WTC11 (cell line): ENCODE measurements around the gene CHST7. TPM values are rescaled to one million over a fixed set of nuclear protein-coding genes. Genes with fewer than 3 reads are reported as not detected.

Source experiments
- ATAC-seq: fragments of 200-7000 bp; cut with Tn5 transposase; 2 replicates; pipeline ENCODE4 v1.10.0; 2021; ENCODE audit warnings: mild to moderate bottlenecking, moderate library complexity
- CTCF ChIA-PET: fragments of 300-600 bp; sonication (Branson Sonifier 250); formaldehyde crosslinking; loops from one replicate; lab custom pipeline; 2021; ENCODE audit warnings: antibody characterized with exemption; lab: Charles Lee
- POLR2A ChIA-PET: fragments of 350-600 bp; sonication (Branson Sonifier 250); formaldehyde crosslinking; loops from one replicate; lab custom pipeline; 2021; ENCODE audit warnings: antibody characterized with exemption; lab: Charles Lee
- DNase-seq: peaks from one replicate; pipeline ENCODE4 v3.0.0; 2021; ENCODE audit warnings: low spot score
- H3K27ac Mint-ChIP-seq: 2 replicates; pipeline ENCODE4 v1.8.0; 2021; ENCODE audit warnings: mixed read lengths
- H3K27me3 Mint-ChIP-seq: 2 replicates; pipeline ENCODE4 v1.8.0; 2021; ENCODE audit warnings: low read depth, mild to moderate bottlenecking, moderate library complexity, mixed read lengths
- H3K36me3 Mint-ChIP-seq: 2 replicates; pipeline ENCODE4 v1.8.0; 2021; ENCODE audit warnings: mixed read lengths
- H3K4me1 Mint-ChIP-seq: 2 replicates; pipeline ENCODE4 v1.8.0; 2022; ENCODE audit warnings: mixed read lengths
- H3K4me3 Mint-ChIP-seq: 2 replicates; pipeline ENCODE4 v1.8.0; 2021; ENCODE audit warnings: mild to moderate bottlenecking, moderate library complexity, mixed read lengths
- H3K9me3 Mint-ChIP-seq: 2 replicates; pipeline ENCODE4 v1.8.0; 2021; ENCODE audit warnings: mixed read lengths
- EMX1 ChIP-seq: fragments of 250-450 bp; sonication (Bioruptor Pico); IDR thresholded peaks from 2 replicates; pipeline ENCODE4 v1.8.0; 2021; ENCODE audit warnings: mild to moderate bottlenecking
- ETV6 ChIP-seq: sonication (generic); formaldehyde crosslinking; IDR thresholded peaks from 2 replicates; pipeline ENCODE4 v1.8.1; 2022; ENCODE audit warnings: mild to moderate bottlenecking, missing genetic modification reagents
- FOXP1 ChIP-seq: sonication (generic); formaldehyde crosslinking; IDR thresholded peaks from 2 replicates; pipeline ENCODE4 v1.8.0; 2022; ENCODE audit warnings: missing genetic modification reagents, mild to moderate bottlenecking, moderate library complexity, borderline replicate concordance
- FOXP4 ChIP-seq: sonication (generic); formaldehyde crosslinking; IDR thresholded peaks from 2 replicates; pipeline ENCODE4 v1.8.0; 2022; ENCODE audit warnings: mild to moderate bottlenecking, missing genetic modification reagents
- JUN ChIP-seq: sonication (generic); formaldehyde crosslinking; IDR thresholded peaks from 2 replicates; pipeline ENCODE4 v1.8.0; 2023; ENCODE audit warnings: mild to moderate bottlenecking, missing genetic modification reagents
- KAT7 ChIP-seq: sonication (generic); formaldehyde crosslinking; IDR thresholded peaks from 2 replicates; pipeline ENCODE4 v1.8.1; 2023; ENCODE audit warnings: missing genetic modification reagents, mild to moderate bottlenecking, borderline replicate concordance
- MXD4 ChIP-seq: fragments of 250-450 bp; sonication (Bioruptor Pico); IDR thresholded peaks from 2 replicates; pipeline ENCODE4 v1.8.0; 2021; ENCODE audit warnings: mild to moderate bottlenecking, moderate library complexity, borderline replicate concordance
- NR1H2 ChIP-seq: sonication (generic); formaldehyde crosslinking; IDR thresholded peaks from 2 replicates; pipeline ENCODE4 v1.9.0; 2021; ENCODE audit warnings: mild to moderate bottlenecking, moderate library complexity, missing genetic modification reagents
- OVOL2 ChIP-seq: fragments of 250-450 bp; sonication (Bioruptor Pico); IDR thresholded peaks from 2 replicates; pipeline ENCODE4 v1.9.0; 2021; ENCODE audit warnings: mild to moderate bottlenecking, borderline replicate concordance
- SMAD4 ChIP-seq: sonication (generic); formaldehyde crosslinking; IDR thresholded peaks from 2 replicates; pipeline ENCODE4 v1.8.0; 2022; ENCODE audit warnings: mild to moderate bottlenecking, missing genetic modification reagents
- TEAD4 ChIP-seq: sonication (generic); formaldehyde crosslinking; IDR thresholded peaks from 2 replicates; pipeline ENCODE4 v1.8.0; 2022; ENCODE audit warnings: mild to moderate bottlenecking, missing genetic modification reagents
- ZBTB43 ChIP-seq: sonication (generic); formaldehyde crosslinking; IDR thresholded peaks from 2 replicates; pipeline ENCODE4 v1.8.1; 2023; ENCODE audit warnings: mild to moderate bottlenecking, missing genetic modification reagents
- ZNF423 ChIP-seq: fragments of 250-450 bp; sonication (Bioruptor Pico); IDR thresholded peaks from 2 replicates; pipeline ENCODE4 v2.1.2; 2022; ENCODE audit warnings: mild to moderate bottlenecking, moderate library complexity
- total RNA-seq: library from RNA; stranded (reverse); gene quantifications from 3 replicates; pipeline ENCODE4 v1.2.3, GENCODE V29; 2021
- TF ChIP-seq, protein P1 (sequence below): fragments of 250-450 bp; sonication (Bioruptor Pico); IDR thresholded peaks from 2 replicates; pipeline ENCODE4 v1.9.0; 2021; ENCODE audit warnings: mild to moderate bottlenecking, borderline replicate concordance
- TF ChIP-seq, protein P2 (sequence below): sonication (generic); formaldehyde crosslinking; conservative IDR thresholded peaks from 2 replicates; pipeline ENCODE4 v1.8.1; 2023; ENCODE audit warnings: mild to moderate bottlenecking, low read depth, missing genetic modification reagents, moderate library complexity
- TF ChIP-seq, protein P3 (sequence below): sonication (generic); formaldehyde crosslinking; IDR thresholded peaks from 2 replicates; pipeline ENCODE4 v1.8.0; 2023; ENCODE audit warnings: missing genetic modification reagents
- TF ChIP-seq, protein P4 (sequence below): sonication (generic); formaldehyde crosslinking; IDR thresholded peaks from 2 replicates; pipeline ENCODE4 v1.8.1; 2022; ENCODE audit warnings: missing genetic modification reagents, borderline replicate concordance
- TF ChIP-seq, protein P5 (sequence below): sonication (generic); formaldehyde crosslinking; IDR thresholded peaks from 2 replicates; pipeline ENCODE4 v1.8.1; 2022; ENCODE audit warnings: low read depth, missing genetic modification reagents, borderline replicate concordance

CHST7 gene
- total RNA-seq, 1 experiment from 2014 or later, result 19.6 TPM

DNA sequence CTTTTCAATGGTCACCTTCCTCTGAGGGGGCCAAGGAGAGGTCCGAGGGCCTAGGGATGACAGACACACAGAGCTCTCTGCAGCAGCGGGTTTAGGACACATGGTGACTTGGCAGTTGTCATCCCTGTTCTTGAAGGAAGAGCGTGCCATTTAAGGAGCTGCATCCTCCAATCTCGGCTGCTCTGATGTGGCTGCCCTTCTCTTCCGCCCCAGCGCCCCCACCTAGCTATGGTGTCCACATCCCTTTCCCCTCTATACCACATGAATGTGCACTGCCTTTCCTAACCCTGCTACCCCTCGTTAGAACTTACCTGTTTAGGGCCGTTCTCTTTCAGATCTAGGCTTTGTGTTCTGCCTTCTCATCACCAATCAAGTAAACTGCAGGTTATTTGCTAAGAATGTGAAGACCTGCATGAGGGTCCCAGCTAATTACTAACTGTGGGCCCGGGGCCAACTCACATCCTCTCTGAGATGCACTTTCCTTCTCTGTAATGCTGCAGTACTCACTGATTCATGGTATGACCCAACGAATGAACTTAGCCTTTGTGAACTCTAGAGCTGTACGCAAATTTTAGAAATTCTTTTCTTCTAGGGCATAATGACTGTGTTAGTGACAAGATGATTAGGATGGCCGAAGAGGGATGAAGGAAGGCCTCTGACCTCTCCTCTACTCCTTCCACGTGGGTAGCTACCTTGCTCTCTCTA lies 38.2 kb downstream of the CHST7 start:
- no peaks in the 10 kb centered on the region for H3K27me3 Mint-ChIP-seq
- ChIA-PET CTCF (no interaction called here), POLR2A (interaction anchor here (0.5 kb wide), 1 partner anchor 44 kb away, joined by 3 read pairs; no protein-coding TSS in a partner anchor)
- no peaks in the 10 kb centered on the region for H3K9me3 Mint-ChIP-seq
- H3K4me1 Mint-ChIP-seq, result peaks cover 3% of the 10 kb centered on the region; the same call in 1 of the 2 replicates
- no peak for DNase-seq
- H3K27ac Mint-ChIP-seq, result no peak overlapping the region
- H3K36me3 Mint-ChIP-seq, result peaks cover 15% of the 10 kb centered on the region; the same call in 1 of the 2 replicates
- H3K4me3 Mint-ChIP-seq, result no peak overlapping the region
- no peak for TF ChIP-seq SMAD4
- TF ChIP-seq, protein P1, sequence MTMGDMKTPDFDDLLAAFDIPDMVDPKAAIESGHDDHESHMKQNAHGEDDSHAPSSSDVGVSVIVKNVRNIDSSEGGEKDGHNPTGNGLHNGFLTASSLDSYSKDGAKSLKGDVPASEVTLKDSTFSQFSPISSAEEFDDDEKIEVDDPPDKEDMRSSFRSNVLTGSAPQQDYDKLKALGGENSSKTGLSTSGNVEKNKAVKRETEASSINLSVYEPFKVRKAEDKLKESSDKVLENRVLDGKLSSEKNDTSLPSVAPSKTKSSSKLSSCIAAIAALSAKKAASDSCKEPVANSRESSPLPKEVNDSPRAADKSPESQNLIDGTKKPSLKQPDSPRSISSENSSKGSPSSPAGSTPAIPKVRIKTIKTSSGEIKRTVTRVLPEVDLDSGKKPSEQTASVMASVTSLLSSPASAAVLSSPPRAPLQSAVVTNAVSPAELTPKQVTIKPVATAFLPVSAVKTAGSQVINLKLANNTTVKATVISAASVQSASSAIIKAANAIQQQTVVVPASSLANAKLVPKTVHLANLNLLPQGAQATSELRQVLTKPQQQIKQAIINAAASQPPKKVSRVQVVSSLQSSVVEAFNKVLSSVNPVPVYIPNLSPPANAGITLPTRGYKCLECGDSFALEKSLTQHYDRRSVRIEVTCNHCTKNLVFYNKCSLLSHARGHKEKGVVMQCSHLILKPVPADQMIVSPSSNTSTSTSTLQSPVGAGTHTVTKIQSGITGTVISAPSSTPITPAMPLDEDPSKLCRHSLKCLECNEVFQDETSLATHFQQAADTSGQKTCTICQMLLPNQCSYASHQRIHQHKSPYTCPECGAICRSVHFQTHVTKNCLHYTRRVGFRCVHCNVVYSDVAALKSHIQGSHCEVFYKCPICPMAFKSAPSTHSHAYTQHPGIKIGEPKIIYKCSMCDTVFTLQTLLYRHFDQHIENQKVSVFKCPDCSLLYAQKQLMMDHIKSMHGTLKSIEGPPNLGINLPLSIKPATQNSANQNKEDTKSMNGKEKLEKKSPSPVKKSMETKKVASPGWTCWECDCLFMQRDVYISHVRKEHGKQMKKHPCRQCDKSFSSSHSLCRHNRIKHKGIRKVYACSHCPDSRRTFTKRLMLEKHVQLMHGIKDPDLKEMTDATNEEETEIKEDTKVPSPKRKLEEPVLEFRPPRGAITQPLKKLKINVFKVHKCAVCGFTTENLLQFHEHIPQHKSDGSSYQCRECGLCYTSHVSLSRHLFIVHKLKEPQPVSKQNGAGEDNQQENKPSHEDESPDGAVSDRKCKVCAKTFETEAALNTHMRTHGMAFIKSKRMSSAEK (CRISPR knock-in tag), result no peak
- TF ChIP-seq, protein P2, sequence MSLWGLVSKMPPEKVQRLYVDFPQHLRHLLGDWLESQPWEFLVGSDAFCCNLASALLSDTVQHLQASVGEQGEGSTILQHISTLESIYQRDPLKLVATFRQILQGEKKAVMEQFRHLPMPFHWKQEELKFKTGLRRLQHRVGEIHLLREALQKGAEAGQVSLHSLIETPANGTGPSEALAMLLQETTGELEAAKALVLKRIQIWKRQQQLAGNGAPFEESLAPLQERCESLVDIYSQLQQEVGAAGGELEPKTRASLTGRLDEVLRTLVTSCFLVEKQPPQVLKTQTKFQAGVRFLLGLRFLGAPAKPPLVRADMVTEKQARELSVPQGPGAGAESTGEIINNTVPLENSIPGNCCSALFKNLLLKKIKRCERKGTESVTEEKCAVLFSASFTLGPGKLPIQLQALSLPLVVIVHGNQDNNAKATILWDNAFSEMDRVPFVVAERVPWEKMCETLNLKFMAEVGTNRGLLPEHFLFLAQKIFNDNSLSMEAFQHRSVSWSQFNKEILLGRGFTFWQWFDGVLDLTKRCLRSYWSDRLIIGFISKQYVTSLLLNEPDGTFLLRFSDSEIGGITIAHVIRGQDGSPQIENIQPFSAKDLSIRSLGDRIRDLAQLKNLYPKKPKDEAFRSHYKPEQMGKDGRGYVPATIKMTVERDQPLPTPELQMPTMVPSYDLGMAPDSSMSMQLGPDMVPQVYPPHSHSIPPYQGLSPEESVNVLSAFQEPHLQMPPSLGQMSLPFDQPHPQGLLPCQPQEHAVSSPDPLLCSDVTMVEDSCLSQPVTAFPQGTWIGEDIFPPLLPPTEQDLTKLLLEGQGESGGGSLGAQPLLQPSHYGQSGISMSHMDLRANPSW (CRISPR knock-in tag), result no peak
- TF ChIP-seq NR1H2 (CRISPR knock-in tag), result no peak
- no peak for TF ChIP-seq FOXP4 (CRISPR knock-in tag)
- TF ChIP-seq, protein P3, sequence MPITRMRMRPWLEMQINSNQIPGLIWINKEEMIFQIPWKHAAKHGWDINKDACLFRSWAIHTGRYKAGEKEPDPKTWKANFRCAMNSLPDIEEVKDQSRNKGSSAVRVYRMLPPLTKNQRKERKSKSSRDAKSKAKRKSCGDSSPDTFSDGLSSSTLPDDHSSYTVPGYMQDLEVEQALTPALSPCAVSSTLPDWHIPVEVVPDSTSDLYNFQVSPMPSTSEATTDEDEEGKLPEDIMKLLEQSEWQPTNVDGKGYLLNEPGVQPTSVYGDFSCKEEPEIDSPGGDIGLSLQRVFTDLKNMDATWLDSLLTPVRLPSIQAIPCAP (CRISPR knock-in tag), result no peak
- TF ChIP-seq MXD4 (CRISPR knock-in tag), result no peak
- TF ChIP-seq ZBTB43 (CRISPR knock-in tag), result no peak
- no peak for TF ChIP-seq KAT7
- no peak for TF ChIP-seq ETV6 (CRISPR knock-in tag)
- TF ChIP-seq JUN (CRISPR knock-in tag), result no peak
- no peak for TF ChIP-seq ZNF423
- TF ChIP-seq, all 79 proteins: peak for 0
- no peak for ATAC-seq

- Mint-ChIP-seq H3K9me3 (0 out of 2 replicates have a peak, but pooled peaks cover 4% of the 10 kb centered on the region), H3K4me1 (peaks cover 16% of the 10 kb centered on the region), H3K36me3 (peaks cover 59% of the 10 kb centered on the region), H3K27me3 (no peaks in the 10 kb centered on the region), H3K27ac (no peak overlapping the region), H3K4me3 (no peak overlapping the region)
- ChIA-PET CTCF (no interaction called here), POLR2A (no interaction called here)
- DNase-seq, result no peak
- ATAC-seq, result no peak
- TF ChIP-seq TEAD4, result no peak
- TF ChIP-seq OVOL2, result no peak
- no peak for TF ChIP-seq ZNF423
- TF ChIP-seq, protein P4, sequence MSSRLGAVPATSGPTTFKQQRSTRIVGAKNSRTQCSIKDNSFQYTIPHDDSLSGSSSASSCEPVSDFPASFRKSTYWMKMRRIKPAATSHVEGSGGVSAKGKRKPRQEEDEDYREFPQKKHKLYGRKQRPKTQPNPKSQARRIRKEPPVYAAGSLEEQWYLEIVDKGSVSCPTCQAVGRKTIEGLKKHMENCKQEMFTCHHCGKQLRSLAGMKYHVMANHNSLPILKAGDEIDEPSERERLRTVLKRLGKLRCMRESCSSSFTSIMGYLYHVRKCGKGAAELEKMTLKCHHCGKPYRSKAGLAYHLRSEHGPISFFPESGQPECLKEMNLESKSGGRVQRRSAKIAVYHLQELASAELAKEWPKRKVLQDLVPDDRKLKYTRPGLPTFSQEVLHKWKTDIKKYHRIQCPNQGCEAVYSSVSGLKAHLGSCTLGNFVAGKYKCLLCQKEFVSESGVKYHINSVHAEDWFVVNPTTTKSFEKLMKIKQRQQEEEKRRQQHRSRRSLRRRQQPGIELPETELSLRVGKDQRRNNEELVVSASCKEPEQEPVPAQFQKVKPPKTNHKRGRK, result no peak
- no peak for TF ChIP-seq EMX1 (CRISPR knock-in tag)
- TF ChIP-seq, protein P5, sequence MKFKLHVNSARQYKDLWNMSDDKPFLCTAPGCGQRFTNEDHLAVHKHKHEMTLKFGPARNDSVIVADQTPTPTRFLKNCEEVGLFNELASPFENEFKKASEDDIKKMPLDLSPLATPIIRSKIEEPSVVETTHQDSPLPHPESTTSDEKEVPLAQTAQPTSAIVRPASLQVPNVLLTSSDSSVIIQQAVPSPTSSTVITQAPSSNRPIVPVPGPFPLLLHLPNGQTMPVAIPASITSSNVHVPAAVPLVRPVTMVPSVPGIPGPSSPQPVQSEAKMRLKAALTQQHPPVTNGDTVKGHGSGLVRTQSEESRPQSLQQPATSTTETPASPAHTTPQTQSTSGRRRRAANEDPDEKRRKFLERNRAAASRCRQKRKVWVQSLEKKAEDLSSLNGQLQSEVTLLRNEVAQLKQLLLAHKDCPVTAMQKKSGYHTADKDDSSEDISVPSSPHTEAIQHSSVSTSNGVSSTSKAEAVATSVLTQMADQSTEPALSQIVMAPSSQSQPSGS (CRISPR knock-in tag), result no peak
- TF ChIP-seq FOXP1, result no peak
These were observed 44.3 kb downstream of the CHST7 start for GRCh38 chrX:46617906-46618305.
